GM12892 (cell line): ENCODE results near the gene PMPCA.

Source experiments
- POLR2A ChIP-seq: IDR thresholded peaks from 2 replicates; pipeline ENCODE4 v1.6.1; 2011; ENCODE audit warnings: low read depth, low read length, control low read depth
- POLR2AphosphoS5 ChIP-seq: IDR thresholded peaks from 2 replicates; pipeline ENCODE4 v1.6.1; 2011; ENCODE audit warnings: low read depth, low read length, control low read depth
- TAF1 ChIP-seq: IDR thresholded peaks from 2 replicates; pipeline ENCODE4 v1.6.1; 2011; ENCODE audit warnings: low read depth, mild to moderate bottlenecking, control low read depth, low read length, borderline replicate concordance

- TF ChIP-seq POLR2A (no peak), POLR2AphosphoS5 (no peak), TAF1 (no peak)
Measured at GRCh38 chr9:136447173-136447778, 36.8 kb downstream of the PMPCA start.
